Ovary (tissue), 9 donors: ENCODE measurements around the gene TTC28. TPM values are rescaled to one million over a fixed set of nuclear protein-coding genes. Genes with fewer than 3 reads are reported as not detected.
"Not testable (repeated sequence)": the region's sequence is repeated elsewhere in the genome, so short reads cannot be mapped to it uniquely, and the experiment has no call there.

Experiments
- DNase-seq, 5 donors: peaks; one replicate each; pipeline ENCODE4 v3.0.0-alpha.2; 2019 to 2020
- H3K27ac ChIP-seq, 2 donors: fragments of 200-600 bp; one replicate each; pipeline versions ENCODE4 v1.5.1 to v1.8.0; 2019 to 2022
- H3K27me3 ChIP-seq: fragments of 200-600 bp; one replicate; pipeline ENCODE4 v1.8.0; 2022
- H3K36me3 ChIP-seq: fragments of 200-600 bp; sonication (generic); one replicate; pipeline ENCODE4 v1.5.1; 2019
- H3K4me1 ChIP-seq: one replicate; pipeline ENCODE4 v1.8.1; 2013; ENCODE audit warnings: mild to moderate bottlenecking, moderate library complexity; ENCODE audit not compliant: insufficient read depth
- H3K4me3 ChIP-seq: fragments of 200-600 bp; sonication (generic); one replicate; pipeline ENCODE4 v1.5.1; 2017
- H3K9me3 ChIP-seq, 2 donors: fragments of 200-600 bp in 1 of 2; sonication (generic) in 1 of 2; one replicate each; pipeline versions ENCODE4 v1.5.1 to v1.8.1; 2013 to 2019; ENCODE audit warnings: mild to moderate bottlenecking in 1 of 2, moderate library complexity in 1 of 2
- CTCF ChIP-seq, 3 donors: fragments of 450-650 bp in 2 of 3; fragments of 200-600 bp in 1 of 3; IDR thresholded peaks; one replicate each; pipeline versions ENCODE4 v1.5.1 to v1.8.0; 2016 to 2022; ENCODE audit warnings: antibody characterized with exemption in 3 of 3, mild to moderate bottlenecking in 1 of 3
- EP300 ChIP-seq: sonication (generic); formaldehyde crosslinking; IDR thresholded peaks from one replicate; pipeline ENCODE4 v1.6.1; 2017; ENCODE audit warnings: antibody characterized with exemption
- POLR2A ChIP-seq: fragments of 450-650 bp; IDR thresholded peaks from one replicate; pipeline ENCODE4 v1.6.1; 2017; ENCODE audit warnings: antibody characterized with exemption, mild to moderate bottlenecking, moderate library complexity
- WGBS, 3 donors: extraction: QIAGEN DNeasy Blood & Tissue Kit in 1 of 3; methylation state at CpG; one replicate each; pipeline versions ENCODE4 v1.1.5 to v1.1.7; 2013 to 2017; 5-methylcytosine and 5-hydroxymethylcytosine counted together
- intact Hi-C, 4 donors: fragments of 100-400 bp; cut with DNase I; formaldehyde crosslinking; loops; one replicate each; pipeline versions ENCODE4 v1.11.0 to v1.15.1; 2022 to 2023
- polyA plus RNA-seq, 2 donors: library from polyadenylated mRNA; stranded (reverse); fragments of 200-250 nt in 1 of 2; fragments of 350-450 nt in 1 of 2; fragmentation: Illumina TruSeq in 1 of 2; extraction: RNeasy Lipid Tissue Mini Kit (QIAGEN cat#74804) in 1 of 2; gene quantifications; one replicate each; pipeline ENCODE4 v1.2.3, GENCODE V29; 2013 to 2014
- total RNA-seq, 7 donors: library from RNA; depleted of rRNA in 2 of 7; stranded (reverse); fragments of >200 nt in 2 of 7; fragmentation: NEBNext Ultra II Directional in 3 of 7; extraction: Animal tissue kit (Norgen Biotek cat#: 25700) in 3 of 7; gene quantifications; one replicate each; pipeline versions ENCODE4 v1.1.0 to v1.2.4, GENCODE V29; 2016 to 2023
- donor health status: DM: no; HTN: no; CAD: no; lungs with moderate emphysema.
- donor health status: DM: no; HTN: no; CAD: no.
- donor health status: Bipolar disorder and iron deficiency.
- donor health status: DM: yes; HTN: yes; CAD: no.
- donor health status: DM: no; HTN: no; CAD: no.
- donor health status: DM: yes; HTN: yes; CAD: no.

The TTC28 gene
- total and polyA plus RNA-seq, 9 donors: 16.7 to 127 (median 72.9) TPM

GRCh38 chr22:28203286-28203685 is 476.4 kb downstream of the TTC28 start:
- no peaks in the 10 kb centered on the region for H3K27me3 ChIP-seq
- no peak for DNase-seq
- peaks cover 2% of the 10 kb centered on the region for H3K4me1 ChIP-seq
- no peak overlapping the region for H3K4me3 ChIP-seq
- no peaks in the 10 kb centered on the region for H3K36me3 ChIP-seq
- TF ChIP-seq POLR2A (no peak), CTCF (IDR thresholded peaks at IDR 0.05) (no peak), EP300 (no peak)
- 54 to 74% (median 58%) methylated on average over 1 of the region's 1 CpG for WGBS, 3 donors
- no peaks in the 10 kb centered on the region for H3K9me3 ChIP-seq
- intact Hi-C loops: no loop called here
- H3K27ac ChIP-seq: no peak overlapping the region

GRCh38 chr22:28198692-28199091 is 480.9 kb downstream of the TTC28 start:
- H3K4me3 ChIP-seq: no peak overlapping the region
- no peak overlapping the region for H3K27ac ChIP-seq
- no peak for DNase-seq
- no peaks in the 10 kb centered on the region for H3K27me3 ChIP-seq
- H3K4me1 ChIP-seq: no peaks in the 10 kb centered on the region
- H3K36me3 ChIP-seq: no peaks in the 10 kb centered on the region
- no peak for TF ChIP-seq CTCF (IDR thresholded peaks at IDR 0.05)
- TF ChIP-seq EP300: no peak
- TF ChIP-seq POLR2A: no peak
- intact Hi-C loops: no loop called here
- WGBS, 3 donors: 94 to 97% (median 96%) methylated on average over 2 of the region's 2 CpGs
- no peaks in the 10 kb centered on the region for H3K9me3 ChIP-seq

- H3K27me3 ChIP-seq, H3K36me3 ChIP-seq, H3K4me3 ChIP-seq, H3K27ac ChIP-seq, H3K4me1 ChIP-seq, intact Hi-C loops, H3K9me3 ChIP-seq, DNase-seq: not testable (repeated sequence)
- WGBS, 3 donors: 93 to 95% (median 93%) methylated on average over 8 of the region's 8 CpGs
Observed at GRCh38 chr22:28191571-28191970, 488.1 kb downstream of the TTC28 start.

GRCh38 chr22:28188178-28188879 is 491.3 kb downstream of the TTC28 start:
- no peaks in the 10 kb centered on the region for H3K4me1 ChIP-seq
- DNase-seq: no peak
- H3K27ac ChIP-seq: no peak overlapping the region
- no peak overlapping the region for H3K4me3 ChIP-seq
- H3K27me3 ChIP-seq: no peaks in the 10 kb centered on the region
- 70 to 74% (median 72%) methylated on average over 5 of the region's 5 CpGs for WGBS, 3 donors
- H3K9me3 ChIP-seq: no peaks in the 10 kb centered on the region
- no peaks in the 10 kb centered on the region for H3K36me3 ChIP-seq
- intact Hi-C loops: no loop called here
- TF ChIP-seq POLR2A: no peak
- no peak for TF ChIP-seq CTCF (IDR thresholded peaks at IDR 0.05)
- no peak for TF ChIP-seq EP300

GRCh38 chr22:28187612-28188011 is 492.0 kb downstream of the TTC28 start:
- no peaks in the 10 kb centered on the region for H3K36me3 ChIP-seq
- intact Hi-C loops: no loop called here
- no peak for TF ChIP-seq CTCF (IDR thresholded peaks at IDR 0.05)
- TF ChIP-seq EP300: no peak
- no peak for TF ChIP-seq POLR2A
- H3K9me3 ChIP-seq: no peaks in the 10 kb centered on the region
- H3K27me3 ChIP-seq: no peaks in the 10 kb centered on the region
- no peak overlapping the region for H3K4me3 ChIP-seq
- no peak for DNase-seq
- no peak overlapping the region for H3K27ac ChIP-seq
- 78 to 98% (median 96%) methylated on average over 3 of the region's 3 CpGs for WGBS, 3 donors
- no peaks in the 10 kb centered on the region for H3K4me1 ChIP-seq
